Type B pancreatic cell (in vitro differentiated cells): Measurements from ENCODE around the gene WDR53. TPM values are rescaled to one million over a fixed set of nuclear protein-coding genes. Genes with fewer than 3 reads are reported as not detected.
A peak's percentile ranks its signal among the peaks of the same experiment; 100 is the strongest.
"Not testable (repeated sequence)": the region's sequence is repeated elsewhere in the genome, so short reads cannot be mapped to it uniquely, and the experiment has no call there.

Experiments
- DNase-seq: peaks from one replicate; pipeline ENCODE4 v3.0.0; 2021; ENCODE audit warnings: mixed read lengths; ENCODE audit not compliant: unreplicated experiment; ENCODE audit errors: extremely low spot score
- H3K27ac Mint-ChIP-seq: 2 replicates; pipeline ENCODE4 v1.8.0; 2021; ENCODE audit warnings: mild to moderate bottlenecking, mixed read lengths
- H3K27me3 Mint-ChIP-seq: 2 replicates; pipeline ENCODE4 v1.8.0; 2021; ENCODE audit warnings: mixed read lengths
- H3K36me3 Mint-ChIP-seq: 2 replicates; pipeline ENCODE4 v1.8.0; 2021; ENCODE audit warnings: mixed read lengths
- H3K4me1 Mint-ChIP-seq: one replicate; pipeline ENCODE4 v1.8.0; 2021; ENCODE audit warnings: mixed read lengths; ENCODE audit not compliant: unreplicated experiment
- H3K4me3 Mint-ChIP-seq: 2 replicates; pipeline ENCODE4 v1.8.0; 2021; ENCODE audit warnings: mild to moderate bottlenecking, mixed read lengths
- H3K9me3 Mint-ChIP-seq: 2 replicates; pipeline ENCODE4 v1.8.0; 2021; ENCODE audit warnings: mixed read lengths
- CTCF ChIP-seq: fragments of 200-600 bp; sonication (generic); conservative IDR thresholded peaks from 2 replicates; pipeline ENCODE4 v1.5.0; 2021; ENCODE audit warnings: antibody characterized with exemption, mild to moderate bottlenecking
- total RNA-seq: library from RNA; stranded (reverse); gene quantifications from 2 replicates; pipeline ENCODE4 v1.2.1, GENCODE V29; 2021; ENCODE audit warnings: low replicate concordance

WDR53 gene
- total RNA-seq, 1 donor from 2014 or later = 17.1 TPM

GRCh38 chr3:196528639-196529233 lies 39.6 kb downstream of the WDR53 start:
- Mint-ChIP-seq H3K36me3 (no peaks in the 10 kb centered on the region), H3K27me3 (peaks cover 31% of the 10 kb centered on the region), H3K4me1 (no peaks in the 10 kb centered on the region), H3K27ac (no peak overlapping the region), H3K4me3 (peak overlapping the region; percentile 41), H3K9me3 (peaks cover 10% of the 10 kb centered on the region)
- DNase-seq = peak; percentile 87
- TF ChIP-seq CTCF = peak; percentile 89

DNA sequence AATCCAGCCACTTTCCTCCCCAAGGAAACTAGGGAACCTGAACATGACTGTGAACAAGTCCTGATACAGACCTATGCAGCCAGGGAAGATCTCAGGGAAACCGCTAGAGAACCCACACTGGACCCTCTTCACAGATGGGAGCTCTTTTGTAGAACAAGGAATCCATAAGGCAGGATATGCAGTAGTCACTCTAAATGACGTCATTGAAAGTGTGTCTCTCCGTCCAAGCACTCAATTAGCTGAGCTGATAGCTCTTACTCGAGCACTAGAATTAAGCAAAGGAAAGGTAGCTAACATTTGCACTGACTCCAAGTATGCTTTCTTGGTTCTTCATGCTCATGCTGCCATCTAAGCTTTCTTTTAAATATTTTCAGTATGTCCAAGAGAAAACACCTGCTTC lies 43.2 kb downstream of the WDR53 start:
- no peak for TF ChIP-seq CTCF
- peaks cover 5% of the 10 kb centered on the region for H3K36me3 Mint-ChIP-seq
- peaks cover 10% of the 10 kb centered on the region for H3K9me3 Mint-ChIP-seq
- H3K27ac Mint-ChIP-seq = no peak overlapping the region
- no peaks in the 10 kb centered on the region for H3K4me1 Mint-ChIP-seq
- no peak overlapping the region for H3K4me3 Mint-ChIP-seq
- H3K27me3 Mint-ChIP-seq = peaks cover 8% of the 10 kb centered on the region
- DNase-seq = no peak

GRCh38 chr3:196524527-196524926 lies 43.8 kb downstream of the WDR53 start:
- no peak for DNase-seq
- peaks cover 5% of the 10 kb centered on the region for H3K36me3 Mint-ChIP-seq

DNA sequence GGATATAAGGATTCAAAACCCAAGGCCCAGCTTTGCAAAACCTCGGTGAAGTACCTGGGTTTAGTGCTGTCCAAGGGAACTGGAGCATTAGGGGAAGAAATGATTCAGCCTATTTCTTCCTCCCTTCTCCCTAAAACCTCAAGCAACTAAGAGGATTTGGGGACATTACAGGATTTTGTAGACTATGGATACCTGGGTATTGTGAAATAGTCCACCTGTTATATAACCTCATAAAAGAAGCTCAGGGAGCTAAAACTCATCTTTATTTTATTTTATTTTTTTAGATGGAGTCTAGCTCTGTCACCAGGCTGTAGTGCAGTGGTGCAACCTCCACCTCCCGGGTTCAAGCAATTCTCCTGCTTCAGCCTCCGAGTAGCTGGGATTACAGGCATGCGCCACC lies 44.5 kb downstream of the WDR53 start:
- peaks cover 5% of the 10 kb centered on the region for H3K36me3 Mint-ChIP-seq
- peaks cover 7% of the 10 kb centered on the region for H3K27me3 Mint-ChIP-seq
- H3K4me1 Mint-ChIP-seq = no peaks in the 10 kb centered on the region
- no peak for DNase-seq
- H3K9me3 Mint-ChIP-seq = peaks cover 14% of the 10 kb centered on the region
- H3K4me3 Mint-ChIP-seq = no peak overlapping the region
- TF ChIP-seq CTCF = no peak
- no peak overlapping the region for H3K27ac Mint-ChIP-seq

More at GRCh38 chr3:196524527-196524926, 43.8 kb downstream of the WDR53 start:
- H3K4me3 Mint-ChIP-seq = no peak overlapping the region
- no peak for TF ChIP-seq CTCF
- no peak overlapping the region for H3K27ac Mint-ChIP-seq
- H3K27me3 Mint-ChIP-seq = peaks cover 7% of the 10 kb centered on the region
- H3K4me1 Mint-ChIP-seq = no peaks in the 10 kb centered on the region
- peaks cover 10% of the 10 kb centered on the region for H3K9me3 Mint-ChIP-seq

- H3K9me3 Mint-ChIP-seq = peaks cover 15% of the 10 kb centered on the region
- H3K27me3 Mint-ChIP-seq, H3K4me3 Mint-ChIP-seq, DNase-seq, H3K36me3 Mint-ChIP-seq, H3K27ac Mint-ChIP-seq, H3K4me1 Mint-ChIP-seq: not testable (repeated sequence)
These were observed 47.1 kb downstream of the WDR53 start for GRCh38 chr3:196521291-196521690.

GRCh38 chr3:196519718-196520082 lies 48.7 kb downstream of the WDR53 start:
- H3K9me3 Mint-ChIP-seq = peaks cover 15% of the 10 kb centered on the region
- no peak for DNase-seq
- H3K4me3 Mint-ChIP-seq = no peak overlapping the region
- no peak for TF ChIP-seq CTCF
- peaks cover 5% of the 10 kb centered on the region for H3K36me3 Mint-ChIP-seq
- no peaks in the 10 kb centered on the region for H3K4me1 Mint-ChIP-seq
- H3K27me3 Mint-ChIP-seq = peaks cover 3% of the 10 kb centered on the region
- H3K27ac Mint-ChIP-seq = no peak overlapping the region
